IMR-90 (cell line): ENCODE results near the gene IL36G. TPM values are rescaled to one million over a fixed set of nuclear protein-coding genes. Genes with fewer than 3 reads are reported as not detected.

Source experiments
- ATAC-seq: fragments of 200-7000 bp; cut with Tn5 transposase; 2 replicates; pipeline ENCODE4 v1.9.1; 2020; ENCODE audit warnings: low read depth, mild to moderate bottlenecking, moderate library complexity
- BruUV-seq: library from RNA; stranded (reverse); fragments of 400-500 nt; replicated peaks from 2 replicates; lab custom pipeline; 2021; lab: Mats Ljungman, UMichigan
- CTCF ChIA-PET: fragments of 300-600 bp; formaldehyde crosslinking; extraction: SDS; loops from one replicate; lab custom pipeline; 2021; ENCODE audit warnings: antibody characterized with exemption; lab: Yijun Ruan, JAX
- POLR2A ChIA-PET: fragments of 300-600 bp; sonication (Branson Sonifier 250); formaldehyde crosslinking; loops from one replicate; lab custom pipeline; 2022; ENCODE audit warnings: antibody characterized with exemption; ENCODE audit not compliant: unreplicated experiment; lab: Charles Lee
- DNase-seq: peaks from one replicate; pipeline ENCODE4 v3.0.0; 2013
- H2AFZ ChIP-seq: replicated peaks from 2 replicates; pipeline ENCODE3; 2013; ENCODE audit warnings: low read length, mild to moderate bottlenecking; ENCODE audit not compliant: poor library complexity
- H2AK5ac ChIP-seq: 2 replicates; pipeline ENCODE4 v1.6.1; 2013; ENCODE audit warnings: low read depth, low read length, inconsistent platforms
- H2AK9ac ChIP-seq: replicated peaks from 2 replicates; pipeline ENCODE3; 2013; ENCODE audit warnings: mild to moderate bottlenecking, low read depth, low read length, moderate library complexity; ENCODE audit not compliant: poor library complexity
- H2BK120ac ChIP-seq: 2 replicates; pipeline ENCODE4 v1.6.1; 2013; ENCODE audit warnings: low read depth, low read length, inconsistent platforms
- H2BK15ac ChIP-seq: 3 replicates; pipeline ENCODE4 v1.6.1; 2013; ENCODE audit warnings: low read depth, low read length, inconsistent platforms
- H2BK20ac ChIP-seq: 2 replicates; pipeline ENCODE4 v1.6.1; 2013; ENCODE audit warnings: low read depth, mild to moderate bottlenecking, inconsistent platforms, low read length, moderate library complexity
- H2BK5ac ChIP-seq: 2 replicates; pipeline ENCODE4 v1.6.1; 2013; ENCODE audit warnings: mild to moderate bottlenecking, low read depth, low read length, inconsistent platforms; ENCODE audit not compliant: poor library complexity, severe bottlenecking
- H3K14ac ChIP-seq: replicated peaks from 2 replicates; pipeline ENCODE4 v1.6.1; 2013; ENCODE audit warnings: low read depth, low read length, inconsistent platforms
- H3K18ac ChIP-seq: 2 replicates; pipeline ENCODE4 v1.6.1; 2013; ENCODE audit warnings: low read depth, low read length, control low read depth
- H3K23ac ChIP-seq: 2 replicates; pipeline ENCODE4 v1.6.1; 2013; ENCODE audit warnings: low read depth, low read length, inconsistent platforms
- H3K27ac ChIP-seq: 2 replicates; pipeline ENCODE4 v1.5.1; 2013; ENCODE audit warnings: mild to moderate bottlenecking, control low read depth, low read length; ENCODE audit not compliant: insufficient read depth
- H3K27me3 ChIP-seq: 2 replicates; pipeline ENCODE4 v1.6.1; 2013; ENCODE audit warnings: low read length; ENCODE audit not compliant: control insufficient read depth, insufficient read depth
- H3K36me3 ChIP-seq: 2 replicates; pipeline ENCODE4 v1.6.1; 2013; ENCODE audit warnings: low read length, mixed read lengths; ENCODE audit not compliant: control insufficient read depth, insufficient read depth
- H3K4ac ChIP-seq: 2 replicates; pipeline ENCODE4 v1.6.1; 2013; ENCODE audit warnings: low read depth, low read length, inconsistent platforms
- H3K4me1 ChIP-seq: 2 replicates; pipeline ENCODE4 v1.6.1; 2013; ENCODE audit warnings: low read length, mixed read lengths; ENCODE audit not compliant: control insufficient read depth, insufficient read depth
- H3K4me2 ChIP-seq: 2 replicates; pipeline ENCODE4 v1.6.1; 2013; ENCODE audit warnings: low read depth, mild to moderate bottlenecking, control low read depth, low read length, moderate library complexity
- H3K4me3 ChIP-seq: 2 replicates; pipeline ENCODE4 v1.5.1; 2013; ENCODE audit warnings: low read depth, mild to moderate bottlenecking, control low read depth, low read length, moderate library complexity; ENCODE audit not compliant: insufficient read depth
- H3K56ac ChIP-seq: 2 replicates; pipeline ENCODE4 v1.6.1; 2013; ENCODE audit warnings: low read length, inconsistent platforms; ENCODE audit not compliant: insufficient read depth; ENCODE audit errors: extremely low read depth
- H3K79me1 ChIP-seq, 2 experiments: 2 replicates each; pipeline ENCODE4 v1.6.1; 2013; ENCODE audit warnings: low read length in 2 of 2, inconsistent platforms in 1 of 2, low read depth in 1 of 2
- H3K9ac ChIP-seq: 2 replicates; pipeline ENCODE4 v1.6.1; 2013; ENCODE audit warnings: low read depth, low read length, control low read depth
- H3K9me1 ChIP-seq: 2 replicates; pipeline ENCODE4 v1.6.1; 2013; ENCODE audit warnings: low read length, inconsistent platforms; ENCODE audit not compliant: insufficient read depth
- H3K9me3 ChIP-seq: 2 replicates; pipeline ENCODE4 v1.6.1; 2013; ENCODE audit warnings: low read length; ENCODE audit not compliant: control insufficient read depth, insufficient read depth
- H4K20me1 ChIP-seq: 2 replicates; pipeline ENCODE4 v1.6.1; 2013; ENCODE audit warnings: low read length, inconsistent platforms; ENCODE audit not compliant: insufficient read depth
- H4K5ac ChIP-seq: 2 replicates; pipeline ENCODE4 v1.6.1; 2013; ENCODE audit warnings: mild to moderate bottlenecking, low read depth, low read length, control low read depth
- H4K8ac ChIP-seq, 2 experiments: 2 replicates each; pipeline ENCODE4 v1.6.1; 2013; ENCODE audit warnings: low read depth in 2 of 2, low read length in 2 of 2, control low read depth in 1 of 2, inconsistent platforms in 1 of 2
- H4K91ac ChIP-seq: 2 replicates; pipeline ENCODE4 v1.6.1; 2013; ENCODE audit warnings: low read depth, low read length, inconsistent platforms; ENCODE audit not compliant: insufficient read depth
- BHLHE40 ChIP-seq: fragments of 150-350 bp; IDR thresholded peaks from 2 replicates; pipeline ENCODE4 v1.6.1; 2016; ENCODE audit warnings: mild to moderate bottlenecking, low read depth, low read length
- CEBPB ChIP-seq: IDR thresholded peaks from 2 replicates; pipeline ENCODE4 v1.6.1; 2012; ENCODE audit warnings: low read depth, low read length, improper control_type of control experiment
- CHD1 ChIP-seq: IDR thresholded peaks from 2 replicates; pipeline ENCODE4 v1.6.1; 2012; ENCODE audit warnings: low read depth, low read length, improper control_type of control experiment
- CTCF ChIP-seq: conservative IDR thresholded peaks from 2 replicates; pipeline ENCODE4 v1.5.1; 2012; ENCODE audit warnings: mild to moderate bottlenecking, low read depth, low read length, improper control_type of control experiment
- ELK1 ChIP-seq: fragments of 150-350 bp; IDR thresholded peaks from 2 replicates; pipeline ENCODE4 v1.6.1; 2016; ENCODE audit warnings: low read depth, mild to moderate bottlenecking, low read length, moderate library complexity, borderline replicate concordance
- FOS ChIP-seq: fragments of 150-350 bp; IDR thresholded peaks from 2 replicates; pipeline ENCODE4 v1.6.1; 2016; ENCODE audit warnings: low read depth, low read length
- MAFK ChIP-seq: IDR thresholded peaks from 2 replicates; pipeline ENCODE4 v1.6.1; 2012; ENCODE audit warnings: low read depth, low read length, improper control_type of control experiment
- MAZ ChIP-seq: IDR thresholded peaks from 2 replicates; pipeline ENCODE4 v1.6.1; 2012; ENCODE audit warnings: low read depth, mild to moderate bottlenecking, low read length, improper control_type of control experiment, moderate library complexity, borderline replicate concordance
- MXI1 ChIP-seq: IDR thresholded peaks from 2 replicates; pipeline ENCODE4 v1.6.1; 2012; ENCODE audit warnings: low read depth, mild to moderate bottlenecking, low read length, moderate library complexity, borderline replicate concordance
- NFE2L2 ChIP-seq: fragments of 150-350 bp; IDR thresholded peaks from 2 replicates; pipeline ENCODE4 v1.6.1; 2016; ENCODE audit warnings: low read depth, mild to moderate bottlenecking, low read length
- POLR2A ChIP-seq: IDR thresholded peaks from 2 replicates; pipeline ENCODE4 v1.6.1; 2012; ENCODE audit warnings: mild to moderate bottlenecking, low read depth, low read length
- RCOR1 ChIP-seq: IDR thresholded peaks from 2 replicates; pipeline ENCODE4 v1.6.1; 2012; ENCODE audit warnings: mild to moderate bottlenecking, low read length, improper control_type of control experiment; ENCODE audit not compliant: insufficient replicate concordance
- RFX5 ChIP-seq: IDR thresholded peaks from 2 replicates; pipeline ENCODE4 v1.8.0; 2012; ENCODE audit warnings: low read depth, mild to moderate bottlenecking, low read length, moderate library complexity
- SMC3 ChIP-seq: fragments of 150-350 bp; IDR thresholded peaks from 2 replicates; pipeline ENCODE4 v1.6.1; 2016; ENCODE audit warnings: low read depth, mild to moderate bottlenecking, antibody characterized with exemption, low read length, moderate library complexity
- WGBS, 2 experiments: methylation state at CpG; one replicate each; pipeline versions ENCODE4 v1.1.5 to v1.1.7; 2013; ENCODE audit warnings: missing lambda C conversion rate in 2 of 2; ENCODE audit not compliant: insufficient read length in 1 of 2; ENCODE audit errors: extremely low coverage in 2 of 2; 5-methylcytosine and 5-hydroxymethylcytosine counted together
- dilution Hi-C: fragments of 300-500 bp; cut with HindIII; formaldehyde crosslinking; loops from one replicate; pipeline ENCODE4 v1.14.3; 2018; ENCODE audit warnings: low sequenced_read_pairs; ENCODE audit not compliant: unreplicated experiment
- in situ Hi-C: fragments of 300-500 bp; cut with MboI; formaldehyde crosslinking; loops from 3 replicates; pipeline ENCODE4 v1.14.3; 2019; ENCODE audit warnings: low sequenced_read_pairs, inconsistent platforms, mixed read lengths
- intact Hi-C: fragments of 100-400 bp; cut with micrococcal nuclease; formaldehyde crosslinking; loops from 2 replicates; pipeline ENCODE4 v1.10.0; 2022
- polyA plus RNA-seq, 3 experiments: library from polyadenylated mRNA; depleted of rRNA; stranded (reverse); fragments of >200 nt; gene quantifications; 2 replicates each; pipeline ENCODE4 v1.2.3, GENCODE V29; 2012; ENCODE audit warnings: low replicate concordance in 1 of 3
- total RNA-seq: library from RNA; depleted of rRNA; stranded (reverse); fragments of >200 nt; gene quantifications from 2 replicates; pipeline ENCODE4 v1.2.3, GENCODE V29; 2012
- TF ChIP-seq, protein P1 (sequence below): fragments of 150-350 bp; IDR thresholded peaks from 2 replicates; pipeline ENCODE4 v1.6.1; 2017; ENCODE audit warnings: mild to moderate bottlenecking, antibody characterized with exemption, low read length, low read depth

The IL36G gene
- total and polyA plus RNA-seq, 2 of the 4 experiments (the other 2 are of a cell fraction), result not detected

- POLR2A ChIA-PET, result no interaction called here
- no TSS peak for BruUV-seq
- in situ Hi-C loops (no loop called here), intact Hi-C loops (no loop called here), dilution Hi-C loops (no loop called here)
- Histone ChIP-seq H3K27me3 (peaks cover 29% of the 10 kb centered on the region), H2AK5ac (no peak overlapping the region), H3K56ac (no peak overlapping the region), H2AFZ (no peak overlapping the region), H3K4ac (no peak overlapping the region), H4K91ac (no peak overlapping the region), H3K4me1 (no peaks in the 10 kb centered on the region), H2BK5ac (no peak overlapping the region), H4K20me1 (no peaks in the 10 kb centered on the region), H2BK20ac (no peak overlapping the region), H4K5ac (no peak overlapping the region), H3K9me1 (no peaks in the 10 kb centered on the region), H2BK15ac (no peak overlapping the region), H2AK9ac (no peak overlapping the region), H3K79me1 (no peaks in the 10 kb centered on the region), H4K8ac (no peak overlapping the region), H3K4me3 (no peak overlapping the region), H3K4me2 (no peak overlapping the region), H3K27ac (no peak overlapping the region), H3K14ac (no peak overlapping the region), H3K9me3 (no peaks in the 10 kb centered on the region), H2BK120ac (no peak overlapping the region), H3K23ac (no peak overlapping the region), H3K18ac (no peak overlapping the region), H3K9ac (no peak overlapping the region), H3K36me3 (no peaks in the 10 kb centered on the region)
- ATAC-seq (no peak), DNase-seq (no peak)
- CTCF ChIA-PET, result no interaction called here
- no peak for TF ChIP-seq NFE2L2
- TF ChIP-seq CEBPB, result no peak
- no peak for TF ChIP-seq BHLHE40
- TF ChIP-seq RCOR1, result no peak
- TF ChIP-seq MXI1, result no peak
- no peak for TF ChIP-seq RFX5
- no peak for TF ChIP-seq MAFK
- no peak for TF ChIP-seq CHD1
- no peak for TF ChIP-seq SMC3
- TF ChIP-seq ELK1, result no peak
- TF ChIP-seq POLR2A, result no peak
- TF ChIP-seq, protein P1, sequence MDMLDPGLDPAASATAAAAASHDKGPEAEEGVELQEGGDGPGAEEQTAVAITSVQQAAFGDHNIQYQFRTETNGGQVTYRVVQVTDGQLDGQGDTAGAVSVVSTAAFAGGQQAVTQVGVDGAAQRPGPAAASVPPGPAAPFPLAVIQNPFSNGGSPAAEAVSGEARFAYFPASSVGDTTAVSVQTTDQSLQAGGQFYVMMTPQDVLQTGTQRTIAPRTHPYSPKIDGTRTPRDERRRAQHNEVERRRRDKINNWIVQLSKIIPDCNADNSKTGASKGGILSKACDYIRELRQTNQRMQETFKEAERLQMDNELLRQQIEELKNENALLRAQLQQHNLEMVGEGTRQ, result no peak
- TF ChIP-seq CTCF, result no peak
- no peak for TF ChIP-seq FOS
- no peak for TF ChIP-seq MAZ
- no CpG with 5 or more reads among the region's 2 CpGs for WGBS, 2 experiments
Measured at GRCh38 chr2:112960230-112960825, 17.5 kb upstream of the IL36G start.
